ENCODE measurements around the gene SOX5.

The SOX5 gene

DNA sequence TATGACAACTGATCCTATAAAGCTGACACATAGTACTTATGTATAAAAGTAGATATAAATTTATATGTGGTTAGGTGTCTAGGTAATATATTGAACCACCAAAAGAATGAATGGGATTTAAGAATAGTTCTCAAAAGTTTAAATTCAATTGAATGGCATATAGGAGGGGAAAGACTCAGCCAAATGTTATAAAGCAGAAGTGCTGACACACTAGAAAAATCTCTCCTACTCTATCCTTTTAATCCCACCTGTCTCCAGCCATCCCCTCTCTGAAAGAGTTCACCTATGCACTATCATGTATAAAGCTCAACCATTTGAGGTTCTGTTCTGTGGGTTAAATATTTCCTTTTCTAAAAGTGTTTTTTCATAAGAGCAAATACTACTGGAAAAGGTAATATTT, 400.7 kb downstream of the SOX5 start:
- DNase-seq (ENCODE audit: low spot score), result no peak
- TF ChIP-seq, protein P1, sequence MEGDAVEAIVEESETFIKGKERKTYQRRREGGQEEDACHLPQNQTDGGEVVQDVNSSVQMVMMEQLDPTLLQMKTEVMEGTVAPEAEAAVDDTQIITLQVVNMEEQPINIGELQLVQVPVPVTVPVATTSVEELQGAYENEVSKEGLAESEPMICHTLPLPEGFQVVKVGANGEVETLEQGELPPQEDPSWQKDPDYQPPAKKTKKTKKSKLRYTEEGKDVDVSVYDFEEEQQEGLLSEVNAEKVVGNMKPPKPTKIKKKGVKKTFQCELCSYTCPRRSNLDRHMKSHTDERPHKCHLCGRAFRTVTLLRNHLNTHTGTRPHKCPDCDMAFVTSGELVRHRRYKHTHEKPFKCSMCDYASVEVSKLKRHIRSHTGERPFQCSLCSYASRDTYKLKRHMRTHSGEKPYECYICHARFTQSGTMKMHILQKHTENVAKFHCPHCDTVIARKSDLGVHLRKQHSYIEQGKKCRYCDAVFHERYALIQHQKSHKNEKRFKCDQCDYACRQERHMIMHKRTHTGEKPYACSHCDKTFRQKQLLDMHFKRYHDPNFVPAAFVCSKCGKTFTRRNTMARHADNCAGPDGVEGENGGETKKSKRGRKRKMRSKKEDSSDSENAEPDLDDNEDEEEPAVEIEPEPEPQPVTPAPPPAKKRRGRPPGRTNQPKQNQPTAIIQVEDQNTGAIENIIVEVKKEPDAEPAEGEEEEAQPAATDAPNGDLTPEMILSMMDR (IDR thresholded peaks at IDR 0.05; ENCODE audit: extremely low read depth, missing control alignments), result no peak

DNA sequence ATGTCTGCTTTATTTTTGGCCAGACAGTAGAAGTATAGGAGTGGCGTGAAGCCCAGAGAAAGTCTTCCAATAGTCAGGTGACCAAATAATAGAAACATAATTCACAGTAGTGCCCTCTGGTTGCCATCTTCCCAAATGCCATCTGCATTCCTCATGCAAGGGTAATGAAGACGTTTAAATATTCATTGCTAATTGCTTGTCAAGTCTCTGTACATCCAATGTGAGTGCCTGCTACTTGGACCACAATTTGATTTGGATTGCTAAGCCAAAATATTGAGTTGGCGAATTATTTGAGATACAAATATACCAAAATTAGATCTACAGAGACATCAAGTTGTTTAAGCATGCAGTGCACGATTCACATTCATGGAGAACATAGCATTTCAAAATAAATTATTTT, 402.7 kb downstream of the SOX5 start:
- TF ChIP-seq, protein P1 (IDR thresholded peaks at IDR 0.05; ENCODE audit: extremely low read depth, missing control alignments), result no peak

DNA sequence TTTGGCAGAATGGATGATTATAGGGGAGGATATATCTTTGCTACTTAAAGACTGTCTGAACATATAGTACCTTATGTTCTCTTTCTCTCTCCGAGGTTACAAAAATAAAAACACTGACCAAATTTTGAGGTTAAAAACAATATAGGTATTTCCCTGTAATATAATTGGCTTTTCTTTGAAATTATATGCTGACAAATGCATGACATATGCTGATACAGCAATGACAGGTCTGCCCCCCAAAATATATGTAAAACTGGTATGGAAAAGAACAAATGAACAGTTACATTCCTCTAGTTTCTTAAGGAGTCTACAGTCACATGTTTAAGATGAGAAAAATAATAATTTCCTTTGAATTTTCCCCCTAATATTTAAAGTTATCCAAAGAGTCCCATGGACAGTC, 405.7 kb downstream of the SOX5 start:
- TF ChIP-seq, protein P1 (IDR thresholded peaks at IDR 0.05; ENCODE audit: extremely low read depth, missing control alignments), result no peak

More for the DNA sequence above, 402.7 kb downstream of the SOX5 start:
- DNase-seq (ENCODE audit: low spot score), result no peak

DNA sequence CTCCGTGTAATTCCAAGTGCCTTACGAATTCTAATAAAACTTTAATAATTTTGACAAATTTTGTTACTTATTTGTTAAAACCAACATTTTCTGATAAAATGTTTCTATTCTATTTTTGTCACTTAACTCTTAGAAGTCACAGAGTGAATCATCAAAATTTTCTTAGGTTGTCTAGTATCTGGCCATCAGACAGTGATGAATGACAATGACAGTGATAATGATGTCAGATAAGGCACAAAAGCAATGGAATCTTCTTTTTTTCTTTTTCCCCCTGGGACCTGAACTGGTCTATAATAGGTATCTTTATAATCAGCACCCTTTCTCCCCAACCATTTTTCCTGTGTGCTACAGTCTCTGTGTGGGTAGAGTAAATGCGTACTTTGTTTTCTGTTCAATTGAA, 407.3 kb downstream of the SOX5 start:
- no peak for DNase-seq (ENCODE audit: low spot score)
- TF ChIP-seq, protein P1 (IDR thresholded peaks at IDR 0.05; ENCODE audit: extremely low read depth, missing control alignments), result no peak

More for the DNA sequence above, 405.7 kb downstream of the SOX5 start:
- no peak for DNase-seq (ENCODE audit: low spot score)

DNA sequence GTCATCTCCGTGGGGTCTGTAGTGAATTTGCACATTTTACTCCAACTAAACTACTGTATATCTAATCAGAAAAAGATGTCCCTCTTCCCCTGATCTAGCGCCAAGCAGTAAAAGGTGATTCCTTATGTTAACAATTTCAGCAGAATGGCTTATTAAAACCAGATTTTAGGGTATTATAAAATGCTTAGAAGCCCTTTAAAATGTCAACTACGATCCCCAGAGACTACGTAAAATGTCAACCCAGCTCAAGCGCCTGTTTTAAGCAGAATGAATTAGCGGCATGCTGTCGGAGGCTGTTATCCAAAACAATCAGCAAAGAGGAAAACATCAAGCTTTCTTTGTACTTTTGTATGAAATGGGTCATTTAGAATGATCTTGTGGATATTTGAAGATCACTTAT, 408.9 kb downstream of the SOX5 start:
- no peak for DNase-seq (ENCODE audit: low spot score)

DNA sequence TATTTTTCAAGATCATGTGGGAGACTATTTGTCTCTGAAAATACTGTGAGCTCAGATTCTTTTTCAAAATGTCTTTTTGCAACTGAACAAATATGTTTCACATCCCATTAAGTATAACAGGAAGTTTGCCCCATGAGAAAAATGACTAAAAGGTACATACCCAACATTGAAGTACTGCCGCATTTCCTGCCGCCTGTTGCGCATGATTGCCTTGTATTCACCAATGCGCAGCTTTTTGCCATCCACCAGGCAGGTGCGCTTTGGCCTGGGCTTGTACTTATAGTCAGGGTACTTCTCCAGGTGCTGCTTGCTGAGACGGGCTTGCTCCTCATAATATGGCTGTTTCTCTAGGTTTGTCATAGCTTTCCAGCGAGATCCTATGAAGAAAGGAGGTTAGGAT, 413.2 kb downstream of the SOX5 start:
- no peak for DNase-seq (ENCODE audit: low spot score)
- TF ChIP-seq, protein P1 (IDR thresholded peaks at IDR 0.05; ENCODE audit: extremely low read depth, missing control alignments), result no peak

More for the DNA sequence above, 408.9 kb downstream of the SOX5 start:
- TF ChIP-seq, protein P1 (IDR thresholded peaks at IDR 0.05; ENCODE audit: extremely low read depth, missing control alignments), result no peak

DNA sequence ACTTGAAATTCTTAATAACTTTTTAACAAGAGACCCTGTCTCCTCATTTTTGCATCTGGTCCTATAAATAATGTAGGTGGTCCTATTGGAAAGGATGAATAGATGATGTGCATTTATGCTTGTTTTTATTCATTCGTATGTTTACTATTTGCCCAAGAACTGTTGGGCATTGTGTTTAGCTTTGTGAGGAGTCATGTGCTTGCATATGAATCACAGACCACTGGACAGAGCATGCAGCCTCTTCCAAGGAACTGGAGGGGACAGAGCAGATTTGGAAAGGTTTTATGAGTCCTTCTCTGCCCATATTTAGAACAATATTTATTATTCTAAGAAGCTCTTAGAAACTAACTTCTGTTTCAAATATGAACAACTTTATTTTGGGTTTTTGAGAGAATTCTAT, 414.0 kb downstream of the SOX5 start:
- no peak for DNase-seq (ENCODE audit: low spot score)
- TF ChIP-seq, protein P1 (IDR thresholded peaks at IDR 0.05; ENCODE audit: extremely low read depth, missing control alignments), result no peak

Measured in GM20000 (cell line).